B cell (primary cell): ENCODE data around the gene IL20RB. TPM values are rescaled to one million over a fixed set of nuclear protein-coding genes. Genes with fewer than 3 reads are reported as not detected.

Experiments
- ATAC-seq: fragments of 200-7000 bp; cut with Tn5 transposase; one replicate; pipeline ENCODE4 v1.10.0; 2021; ENCODE audit warnings: low read depth, mild to moderate bottlenecking, moderate number of reproducible peaks, moderate library complexity
- CTCF ChIA-PET: fragments of 350-600 bp; sonication (Branson Sonifier 250); formaldehyde crosslinking; loops from one replicate; lab custom pipeline; 2021; ENCODE audit warnings: antibody characterized with exemption, inconsistent platforms; lab: Charles Lee
- POLR2A ChIA-PET: fragments of 350-600 bp; sonication (Branson Sonifier 250); formaldehyde crosslinking; loops from one replicate; lab custom pipeline; 2021; ENCODE audit warnings: antibody characterized with exemption; lab: Charles Lee
- DNase-seq: peaks from one replicate; pipeline ENCODE4 v3.0.0; 2013
- H2AFZ ChIP-seq: 2 replicates; pipeline ENCODE4 v1.6.1; 2012; ENCODE audit warnings: mild to moderate bottlenecking, low read depth, low read length; ENCODE audit not compliant: insufficient read depth, poor library complexity, severe bottlenecking
- H3K27ac ChIP-seq, 2 donors: 1 replicate in 1 of 2; 2 replicates in 1 of 2; pipeline ENCODE4 v1.5.1; 2012 to 2013; ENCODE audit warnings: low read length in 2 of 2, mild to moderate bottlenecking in 2 of 2, moderate library complexity in 1 of 2
- H3K27me3 ChIP-seq, 4 experiments: fragments of 200-600 bp in 1 of 4; sonication (generic) in 1 of 4; replicated peaks in 1 of 4; 1 replicate in 2 of 4; 2 replicates in 2 of 4; pipeline versions ENCODE4 v1.6.1 to v1.7.0; 2013 to 2016; ENCODE audit warnings: low read length in 3 of 4, mild to moderate bottlenecking in 2 of 4, mixed read lengths in 1 of 4, moderate library complexity in 1 of 4; ENCODE audit not compliant: insufficient read depth in 4 of 4, control insufficient read depth in 3 of 4; ENCODE audit errors: control extremely low read depth in 1 of 4
- H3K36me3 ChIP-seq, 2 experiments: replicated peaks in 1 of 2; 1 replicate in 1 of 2; 2 replicates in 1 of 2; pipeline versions ENCODE4 v1.6.1 to v1.7.1; 2013; ENCODE audit warnings: low read length in 1 of 2; ENCODE audit not compliant: insufficient read depth in 2 of 2, control insufficient read depth in 1 of 2; ENCODE audit errors: control extremely low read depth in 1 of 2, extremely low read depth in 1 of 2
- H3K4me1 ChIP-seq, 2 donors: fragments of 200-600 bp in 1 of 2; sonication (generic) in 1 of 2; 1 replicate in 1 of 2; 2 replicates in 1 of 2; pipeline versions ENCODE4 v1.5.1 to v1.6.1; 2013 to 2017; ENCODE audit warnings: low read length in 2 of 2; ENCODE audit not compliant: control insufficient read depth in 2 of 2, insufficient read depth in 2 of 2
- H3K4me2 ChIP-seq: replicated peaks from 2 replicates; pipeline ENCODE3; 2012; ENCODE audit warnings: mild to moderate bottlenecking, low read depth, low read length; ENCODE audit not compliant: poor library complexity, severe bottlenecking
- H3K4me3 ChIP-seq, 5 experiments: fragments of 200-600 bp in 1 of 5; sonication (generic) in 1 of 5; 1 replicate in 3 of 5; 2 replicates in 2 of 5; pipeline versions ENCODE4 v1.5.1 to v1.7.0; 2011 to 2016; ENCODE audit warnings: low read length in 4 of 5, mild to moderate bottlenecking in 4 of 5, low read depth in 2 of 5, control low read depth in 1 of 5, moderate library complexity in 1 of 5; ENCODE audit not compliant: insufficient read depth in 1 of 5; ENCODE audit errors: control extremely low read depth in 1 of 5, extremely low read depth in 1 of 5
- H3K79me2 ChIP-seq: fragments of 200-600 bp; sonication (generic); one replicate; pipeline ENCODE4 v1.6.0; 2016; ENCODE audit warnings: low read length; ENCODE audit not compliant: control insufficient read depth, insufficient read depth
- H3K9ac ChIP-seq: fragments of 200-600 bp; sonication (generic); 2 replicates; pipeline ENCODE4 v1.6.1; 2017; ENCODE audit warnings: mild to moderate bottlenecking, low read length, moderate library complexity
- H3K9me3 ChIP-seq, 3 donors: one replicate each; pipeline versions ENCODE4 v1.6.1 to v1.7.1; 2013; ENCODE audit warnings: low read length in 2 of 3; ENCODE audit not compliant: control insufficient read depth in 2 of 3, insufficient read depth in 1 of 3; ENCODE audit errors: control extremely low read depth in 1 of 3
- H4K20me1 ChIP-seq: 2 replicates; pipeline ENCODE4 v1.6.0; 2012; ENCODE audit warnings: mild to moderate bottlenecking, low read length; ENCODE audit not compliant: insufficient read depth, control insufficient read depth, poor library complexity, severe bottlenecking
- H3K27ac Mint-ChIP-seq: one replicate; pipeline ENCODE4 v1.8.0; 2021; ENCODE audit warnings: mixed read lengths
- H3K27me3 Mint-ChIP-seq: one replicate; pipeline ENCODE4 v1.8.0; 2021; ENCODE audit warnings: mixed read lengths
- H3K4me1 Mint-ChIP-seq: one replicate; pipeline ENCODE4 v1.8.0; 2021; ENCODE audit warnings: mixed read lengths
- H3K4me3 Mint-ChIP-seq: one replicate; pipeline ENCODE4 v1.8.0; 2021; ENCODE audit warnings: mixed read lengths
- H3K9me3 Mint-ChIP-seq: one replicate; pipeline ENCODE4 v1.8.0; 2022; ENCODE audit warnings: mixed read lengths; ENCODE audit not compliant: insufficient read depth
- CTCF ChIP-seq: fragments of 200-600 bp; IDR thresholded peaks from one replicate; pipeline ENCODE4 v1.8.0; 2022; ENCODE audit warnings: antibody characterized with exemption, mild to moderate bottlenecking
- EZH2 ChIP-seq: IDR thresholded peaks from 2 replicates; pipeline ENCODE4 v1.6.1; 2012; ENCODE audit warnings: borderline replicate concordance, low read depth, mild to moderate bottlenecking, moderate library complexity, low read length; ENCODE audit not compliant: insufficient read depth, poor library complexity, severe bottlenecking
- WGBS: methylation state at CpG from one replicate; pipeline ENCODE4 v1.1.5; 2013; ENCODE audit warnings: missing lambda C conversion rate; ENCODE audit not compliant: insufficient coverage; 5-methylcytosine and 5-hydroxymethylcytosine counted together
- intact Hi-C: fragments of 100-400 bp; cut with micrococcal nuclease; formaldehyde crosslinking; loops from one replicate; pipeline ENCODE4 v1.10.0; 2022
- polyA plus RNA-seq: library from polyadenylated mRNA; depleted of rRNA; stranded (reverse); fragments of >200 nt; gene quantifications from 2 replicates; pipeline ENCODE4 v1.2.3, GENCODE V29; 2012
- total RNA-seq, 2 donors: library from RNA; stranded (reverse); fragments of 120-200 nt in 1 of 2; gene quantifications; 1 replicate in 1 of 2; 2 replicates in 1 of 2; pipeline versions ENCODE4 v1.2.3 to v1.2.4, GENCODE V29; 2013 to 2022

IL20RB gene
- total and polyA plus RNA-seq, 2 donors (not counting 1 experiment from before 2014, with no cell fraction given), result 0.22 to 0.84 TPM

GRCh38 chr3:136931606-136932005 is 26.2 kb upstream of the IL20RB start:
- Histone ChIP-seq H2AFZ (no peak overlapping the region), H4K20me1 (no peaks in the 10 kb centered on the region), H3K4me2 (no peak overlapping the region), H3K4me3 (no peak overlapping the region), H3K4me1 (peaks cover 18 to 28% of the 10 kb centered on the region in 2 donors), H3K27ac (peak overlapping the region in 1 of 2 donors; percentile 75), H3K9me3 (peaks cover 0 to 4% (median 0%) of the 10 kb centered on the region in 3 donors), H3K27me3 (no peaks in the 10 kb centered on the region), H3K79me2 (peaks cover 48% of the 10 kb centered on the region), H3K9ac (no peak overlapping the region), H3K36me3 (peaks cover 0 to 17% of the 10 kb centered on the region in 2 experiments)
- TF ChIP-seq CTCF (no peak), EZH2 (no peak)
- peak overlapping the region; percentile 69 for H3K27ac Mint-ChIP-seq
- H3K4me1 Mint-ChIP-seq, result peaks cover 46% of the 10 kb centered on the region
- CTCF ChIA-PET, result no interaction called here
- H3K27me3 Mint-ChIP-seq, result no peaks in the 10 kb centered on the region
- POLR2A ChIA-PET, result no interaction called here
- intact Hi-C loops, result no loop called here
- 83% methylated on average over 3 of the region's 4 CpGs for WGBS
- DNase-seq (no peak), ATAC-seq (no peak)
- peaks cover 4% of the 10 kb centered on the region for H3K9me3 Mint-ChIP-seq
- H3K4me3 Mint-ChIP-seq, result no peak overlapping the region

- peaks cover 10% of the 10 kb centered on the region for H3K9me3 Mint-ChIP-seq
- peak overlapping the region; percentile 43 for H3K4me2 ChIP-seq
- no peaks in the 10 kb centered on the region for H3K27me3 Mint-ChIP-seq
- DNase-seq, result peak; percentile 15
- peak overlapping the region; percentile 29 for H3K9ac ChIP-seq
- TF ChIP-seq EZH2, result no peak
- TF ChIP-seq CTCF, result no peak
- no peak overlapping the region for H2AFZ ChIP-seq
- H4K20me1 ChIP-seq, result no peaks in the 10 kb centered on the region
- H3K36me3 ChIP-seq, result peaks cover 0 to 17% of the 10 kb centered on the region in 2 experiments
- peaks cover 48% of the 10 kb centered on the region for H3K79me2 ChIP-seq
- intact Hi-C loops, result no loop called here
- CTCF ChIA-PET, result no interaction called here
- H3K27ac Mint-ChIP-seq, result peak overlapping the region; percentile 53
- no CpG with 5 or more reads among the region's 1 CpG for whole genome bisulfite sequencing
- peak; percentile 39 for ATAC-seq
- POLR2A ChIA-PET, result no interaction called here
- H3K27me3 ChIP-seq, result no peaks in the 10 kb centered on the region
- peak overlapping the region in 1 of 2 donors; percentile 75 for H3K27ac ChIP-seq
- H3K4me3 Mint-ChIP-seq, result peak overlapping the region; percentile 13
- H3K4me3 ChIP-seq, result no peak overlapping the region
- H3K9me3 ChIP-seq, result peaks cover 0 to 4% (median 0%) of the 10 kb centered on the region in 3 donors
- H3K4me1 ChIP-seq, result peaks cover 18 to 28% of the 10 kb centered on the region in 2 donors
- peaks cover 46% of the 10 kb centered on the region for H3K4me1 Mint-ChIP-seq
Measured at GRCh38 chr3:136932523-136932922, 25.3 kb upstream of the IL20RB start.
